ES-I3 (cell line): Measurements from ENCODE around the gene MLIP.

Experiments used
- H3K36me3 ChIP-seq: 2 replicates; pipeline ENCODE4 v1.6.1; 2013; ENCODE audit warnings: mild to moderate bottlenecking, low read length, control low read depth, moderate library complexity; ENCODE audit not compliant: insufficient read depth
- H3K4me1 ChIP-seq: 2 replicates; pipeline ENCODE4 v1.6.1; 2013; ENCODE audit warnings: mild to moderate bottlenecking, control low read depth, low read length; ENCODE audit not compliant: insufficient read depth
- H3K9ac ChIP-seq: 2 replicates; pipeline ENCODE4 v1.6.1; 2013; ENCODE audit warnings: low read depth, mild to moderate bottlenecking, low read length, moderate library complexity
- H3K9me3 ChIP-seq: 2 replicates; pipeline ENCODE4 v1.6.1; 2013; ENCODE audit warnings: mild to moderate bottlenecking, low read length, moderate library complexity; ENCODE audit not compliant: control insufficient read depth, insufficient read depth

Gene MLIP

DNA sequence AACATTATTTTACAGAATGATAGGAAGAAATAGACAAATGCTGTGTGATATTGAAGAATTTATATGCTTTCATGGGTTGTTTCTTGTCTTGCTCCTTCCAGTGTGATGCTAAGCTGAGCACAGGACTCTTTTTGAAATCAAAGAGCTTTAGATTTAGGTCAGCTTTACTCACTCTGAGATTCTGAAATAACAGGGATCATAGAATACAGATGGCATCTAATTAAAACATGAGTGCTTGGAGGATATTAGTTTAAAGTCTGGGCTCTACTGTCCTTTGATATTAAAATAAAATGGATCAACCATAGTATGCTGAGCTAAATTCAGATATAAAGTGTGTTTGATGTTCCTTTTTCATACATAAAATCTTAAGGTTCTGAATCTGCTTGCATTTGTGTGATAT is 29.6 kb downstream of the MLIP start:
- no peaks in the 10 kb centered on the region for H3K4me1 ChIP-seq
- H3K9me3 ChIP-seq = no peaks in the 10 kb centered on the region
- H3K36me3 ChIP-seq = no peaks in the 10 kb centered on the region
- no peak overlapping the region for H3K9ac ChIP-seq

DNA sequence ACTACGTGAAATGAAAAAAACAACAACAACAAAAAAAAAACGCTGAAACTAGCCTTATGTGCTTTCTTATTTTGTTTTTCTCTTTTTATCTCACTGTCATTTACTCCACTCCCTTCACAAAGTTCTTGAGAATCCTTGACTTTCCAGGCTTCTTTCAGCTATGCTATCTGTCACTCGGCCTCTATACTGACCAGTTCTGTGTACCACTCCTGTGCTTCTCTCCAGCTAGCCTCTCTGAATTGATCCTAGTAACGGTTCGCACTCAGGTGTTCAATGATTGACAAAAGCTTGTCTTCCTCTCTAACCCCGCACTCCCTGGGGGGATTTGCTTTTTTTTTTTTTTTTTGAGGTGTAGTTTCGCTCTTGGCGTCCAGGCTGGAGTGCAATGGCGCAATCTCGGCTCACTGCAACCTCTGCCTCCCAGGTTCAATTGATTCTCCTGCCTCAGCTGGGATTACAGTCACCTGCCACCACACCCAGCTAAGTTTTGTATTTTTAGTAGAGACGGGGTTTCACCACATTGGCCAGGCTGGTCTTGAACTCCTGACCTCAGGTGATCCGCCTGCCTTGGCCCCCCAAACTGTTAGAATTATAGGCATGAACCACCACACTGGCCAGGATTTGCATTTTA is 31.8 kb downstream of the MLIP start:
- H3K9me3 ChIP-seq = no peaks in the 10 kb centered on the region
- H3K4me1 ChIP-seq = no peaks in the 10 kb centered on the region
- no peaks in the 10 kb centered on the region for H3K36me3 ChIP-seq
- H3K9ac ChIP-seq = no peak overlapping the region

DNA sequence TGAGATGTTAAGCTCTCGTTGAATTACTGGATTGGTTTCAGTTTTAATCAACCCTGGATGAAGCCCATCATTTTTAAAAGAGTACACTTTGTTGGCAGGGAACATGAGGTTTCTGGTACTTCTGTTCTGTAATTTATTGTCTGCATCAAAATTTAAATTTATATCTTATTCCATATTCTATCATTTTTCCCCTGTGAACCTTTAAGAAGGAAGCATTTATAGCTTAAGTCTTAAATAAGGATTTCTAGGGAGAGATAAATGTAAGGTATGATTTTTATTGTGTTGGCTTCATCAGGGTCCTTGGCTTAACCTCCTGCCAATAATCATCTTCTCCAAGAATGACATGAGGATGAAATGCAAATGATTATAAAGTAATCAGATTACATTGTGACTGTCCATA is 40.6 kb downstream of the MLIP start:
- Histone ChIP-seq H3K4me1 (no peaks in the 10 kb centered on the region), H3K9me3 (peaks cover 3% of the 10 kb centered on the region; the same call in 1 of the 2 replicates), H3K9ac (no peak overlapping the region), H3K36me3 (no peaks in the 10 kb centered on the region)

DNA sequence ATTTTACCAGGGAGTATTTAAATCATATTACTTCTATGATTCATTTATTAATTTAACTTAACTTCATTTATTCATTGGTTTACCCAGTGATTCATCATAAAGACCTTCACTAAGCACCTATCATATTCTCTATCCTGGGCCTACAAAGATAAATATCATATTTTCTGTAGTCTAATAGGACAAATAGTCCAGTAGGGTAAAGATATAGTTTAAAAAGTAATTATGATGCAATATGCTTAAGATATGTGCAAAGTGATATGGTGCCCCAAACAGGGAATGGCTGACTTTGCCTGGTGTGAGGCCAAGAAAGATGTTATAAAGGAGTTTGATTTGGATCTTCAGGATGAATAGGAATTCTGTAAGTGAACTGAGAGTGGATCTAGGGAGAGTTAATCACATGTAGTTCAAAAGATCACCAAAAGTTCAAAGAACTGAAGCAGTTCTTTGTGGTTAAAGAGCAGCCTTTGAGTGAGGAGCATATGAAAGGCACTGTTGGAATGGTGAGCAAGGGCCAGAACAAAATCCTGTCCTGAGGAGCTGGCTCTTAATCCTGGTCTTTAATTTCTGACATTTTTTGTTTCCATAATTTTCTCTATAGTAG is 45.5 kb downstream of the MLIP start:
- Histone ChIP-seq H3K9me3 (peaks cover 3% of the 10 kb centered on the region; the same call in 1 of the 2 replicates), H3K9ac (no peak overlapping the region), H3K4me1 (no peaks in the 10 kb centered on the region), H3K36me3 (no peaks in the 10 kb centered on the region)

- H3K9ac ChIP-seq = no peak overlapping the region
- no peaks in the 10 kb centered on the region for H3K4me1 ChIP-seq
- H3K36me3 ChIP-seq = no peaks in the 10 kb centered on the region
- peaks cover 2% of the 10 kb centered on the region; the same call in 1 of the 2 replicates for H3K9me3 ChIP-seq
Measured at GRCh38 chr6:54157405-54157804, 46.2 kb downstream of the MLIP start.

DNA sequence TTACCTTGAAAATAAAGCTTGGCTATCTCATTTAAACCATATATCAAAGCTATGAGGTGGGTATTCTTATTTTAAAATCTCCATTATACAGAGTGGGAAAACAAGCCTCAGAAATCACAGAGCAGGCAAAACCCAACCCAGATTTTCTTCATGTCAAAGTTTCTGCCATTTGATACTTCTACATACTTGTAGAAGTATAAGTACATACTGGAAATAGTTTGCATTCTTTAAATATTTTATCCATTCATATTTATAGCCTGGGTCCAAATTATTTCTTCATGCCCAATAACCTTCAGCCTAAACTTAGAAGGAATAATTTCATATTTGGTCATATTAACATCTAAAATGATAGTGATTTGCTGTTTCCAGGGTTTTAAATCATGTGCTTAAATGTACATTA is 61.8 kb downstream of the MLIP start:
- H3K9ac ChIP-seq = no peak overlapping the region
- no peaks in the 10 kb centered on the region for H3K9me3 ChIP-seq
- H3K36me3 ChIP-seq = no peaks in the 10 kb centered on the region
- H3K4me1 ChIP-seq = no peaks in the 10 kb centered on the region

DNA sequence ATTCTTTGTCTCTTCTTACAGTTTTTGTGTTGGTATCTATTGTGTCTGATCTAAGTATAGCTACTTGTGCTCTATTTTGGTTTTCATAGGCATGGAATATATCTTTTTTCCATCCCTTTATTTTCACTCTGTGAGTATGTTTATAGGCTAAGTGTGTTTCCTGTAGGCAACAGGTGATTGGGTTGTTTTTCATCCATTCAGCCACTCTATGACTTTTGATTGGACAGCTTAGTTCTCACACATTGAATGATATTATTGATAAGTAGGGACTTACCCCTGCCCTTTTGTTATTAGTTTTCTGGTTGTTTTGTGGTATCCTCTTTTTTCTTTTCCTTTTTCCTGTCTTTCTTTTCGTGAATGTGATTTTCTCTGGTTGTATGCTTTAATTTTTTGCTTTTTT is 67.9 kb downstream of the MLIP start:
- no peak overlapping the region for H3K9ac ChIP-seq
- H3K9me3 ChIP-seq = no peaks in the 10 kb centered on the region
- peaks cover 7% of the 10 kb centered on the region; the same call in 1 of the 2 replicates for H3K4me1 ChIP-seq
- no peaks in the 10 kb centered on the region for H3K36me3 ChIP-seq

DNA sequence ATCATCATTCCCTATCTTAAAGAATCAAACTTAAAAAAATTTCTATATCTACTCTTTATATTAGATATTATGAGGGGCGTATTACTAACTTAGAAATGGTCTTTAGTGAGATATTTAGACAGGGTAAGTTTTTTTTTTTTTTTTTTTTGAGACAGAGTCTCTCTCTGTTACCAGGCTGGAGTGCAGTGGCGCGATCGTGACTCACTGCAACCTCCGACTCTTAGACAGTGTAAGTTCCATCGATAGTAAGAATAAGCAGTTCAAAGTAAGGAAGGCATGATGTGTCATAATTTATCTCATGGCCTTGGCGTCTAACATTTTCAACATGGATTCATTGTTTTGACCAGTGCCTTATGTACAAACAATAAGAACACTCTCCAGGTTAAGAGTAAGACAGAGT is 72.4 kb downstream of the MLIP start:
- H3K9me3 ChIP-seq = no peaks in the 10 kb centered on the region
- no peaks in the 10 kb centered on the region for H3K36me3 ChIP-seq
- H3K9ac ChIP-seq = no peak overlapping the region
- peaks cover 7% of the 10 kb centered on the region; the same call in 1 of the 2 replicates for H3K4me1 ChIP-seq

GRCh38 chr6:54185885-54186284 is 74.6 kb downstream of the MLIP start:
- Histone ChIP-seq H3K4me1 (no peaks in the 10 kb centered on the region), H3K36me3 (no peaks in the 10 kb centered on the region), H3K9ac (no peak overlapping the region), H3K9me3 (no peaks in the 10 kb centered on the region)

DNA sequence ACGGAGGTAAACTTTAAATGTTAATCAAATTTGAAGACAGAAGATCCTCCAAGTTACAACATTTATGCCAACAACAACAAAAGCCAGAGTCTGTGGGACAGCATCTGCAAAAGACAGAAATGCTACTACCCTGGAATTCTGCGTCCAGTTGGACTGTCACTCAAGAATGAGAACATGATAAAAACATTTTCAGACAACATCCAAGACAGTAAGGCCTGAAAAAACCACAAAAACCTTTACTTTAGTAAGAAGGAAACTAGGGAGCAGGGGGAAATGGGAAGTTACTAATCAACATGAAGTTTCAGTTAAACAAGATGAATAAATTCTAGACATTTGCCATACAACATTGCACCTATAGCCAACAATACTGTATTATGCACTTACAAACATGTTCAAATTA is 77.6 kb downstream of the MLIP start:
- Histone ChIP-seq H3K9me3 (no peaks in the 10 kb centered on the region), H3K4me1 (peaks cover 7% of the 10 kb centered on the region; the same call in 1 of the 2 replicates), H3K9ac (no peak overlapping the region), H3K36me3 (no peaks in the 10 kb centered on the region)

DNA sequence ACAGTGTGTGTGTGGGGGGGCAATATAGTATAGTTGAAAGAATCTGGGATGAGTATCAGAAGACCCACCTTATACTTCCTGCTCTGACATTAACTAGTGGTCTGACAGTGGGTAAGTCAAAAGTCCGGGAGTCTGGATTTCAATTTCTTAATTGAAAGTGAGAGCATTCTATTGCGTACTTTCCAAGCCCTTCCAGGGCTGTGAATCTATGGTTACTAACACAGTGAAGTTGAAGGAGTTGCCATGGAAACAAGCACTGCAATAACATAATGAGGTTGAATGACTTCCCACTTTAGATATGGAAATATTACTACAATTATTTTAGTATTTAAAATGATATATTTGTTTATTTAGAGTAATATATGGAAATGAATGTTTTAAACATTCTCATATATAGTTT is 80.2 kb downstream of the MLIP start:
- no peaks in the 10 kb centered on the region for H3K9me3 ChIP-seq
- peaks cover 16% of the 10 kb centered on the region; the same call in 1 of the 2 replicates for H3K4me1 ChIP-seq
- no peak overlapping the region for H3K9ac ChIP-seq
- H3K36me3 ChIP-seq = no peaks in the 10 kb centered on the region

DNA sequence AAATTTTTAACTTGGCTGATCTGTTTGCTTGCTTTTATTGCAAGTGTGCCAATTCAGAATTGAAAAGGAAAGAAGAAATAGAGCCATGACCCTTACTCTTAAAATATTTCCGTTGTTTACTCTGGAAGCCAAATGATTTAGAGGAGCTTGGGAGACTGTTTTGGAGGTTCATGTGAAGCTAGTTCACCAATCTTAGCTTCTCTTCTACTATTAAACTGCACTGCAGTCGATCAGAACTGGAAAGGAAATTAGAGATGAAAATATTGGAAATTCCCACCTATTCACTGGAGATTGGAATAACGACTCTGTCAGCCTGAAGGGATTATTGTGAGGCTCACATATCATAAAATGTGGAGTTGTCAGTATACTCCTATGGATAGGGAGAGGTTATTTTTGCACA is 81.8 kb downstream of the MLIP start:
- peaks cover 16% of the 10 kb centered on the region; the same call in 1 of the 2 replicates for H3K4me1 ChIP-seq
- H3K9ac ChIP-seq = no peak overlapping the region

DNA sequence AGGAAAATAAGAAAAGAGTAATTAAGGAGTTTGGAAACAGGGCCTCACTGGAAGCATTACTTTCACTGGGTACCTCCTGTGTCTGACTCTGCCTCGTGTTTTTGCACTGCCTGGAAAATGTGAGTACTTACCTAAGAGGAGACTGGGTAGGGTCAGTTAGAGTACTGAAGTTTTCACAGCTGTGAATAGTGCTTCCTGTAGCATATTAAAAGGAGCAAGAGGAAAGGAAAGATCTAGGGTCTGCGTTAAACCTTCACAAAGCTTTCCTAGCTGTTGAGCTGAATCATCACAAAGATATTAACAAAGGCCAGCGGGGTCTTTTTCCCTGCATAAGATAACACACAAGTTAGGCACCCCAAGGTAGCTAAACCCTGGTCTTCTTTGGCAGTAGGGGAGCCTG is 82.3 kb downstream of the MLIP start:
- H3K36me3 ChIP-seq = no peaks in the 10 kb centered on the region
- no peak overlapping the region for H3K9ac ChIP-seq
- peaks cover 16% of the 10 kb centered on the region; the same call in 1 of the 2 replicates for H3K4me1 ChIP-seq
- no peaks in the 10 kb centered on the region for H3K9me3 ChIP-seq

More for the DNA sequence above, 81.8 kb downstream of the MLIP start:
- Histone ChIP-seq H3K9me3 (no peaks in the 10 kb centered on the region), H3K36me3 (no peaks in the 10 kb centered on the region)

GRCh38 chr6:54194067-54194466 is 82.8 kb downstream of the MLIP start:
- Histone ChIP-seq H3K4me1 (peaks cover 16% of the 10 kb centered on the region; the same call in 1 of the 2 replicates), H3K36me3 (no peaks in the 10 kb centered on the region), H3K9me3 (no peaks in the 10 kb centered on the region), H3K9ac (no peak overlapping the region)

- no peak overlapping the region for H3K9ac ChIP-seq
- H3K9me3 ChIP-seq = no peaks in the 10 kb centered on the region
- H3K4me1 ChIP-seq = peaks cover 16% of the 10 kb centered on the region; the same call in 1 of the 2 replicates
- no peaks in the 10 kb centered on the region for H3K36me3 ChIP-seq
Measured at GRCh38 chr6:54195637-54196036, 84.4 kb downstream of the MLIP start.
